WI38 (cell line): ENCODE data around the gene UQCRC1.
"Not testable (repeated sequence)": the region's sequence is repeated elsewhere in the genome, so short reads cannot be mapped to it uniquely, and the experiment has no call there.

ENCODE experiments used
- H3K4me3 ChIP-seq: 2 replicates; pipeline ENCODE4 v1.5.1; 2011; ENCODE audit warnings: low read depth, mild to moderate bottlenecking, control low read depth, low read length
- CTCF ChIP-seq: IDR thresholded peaks from 2 replicates; pipeline ENCODE4 v1.5.1; 2012; ENCODE audit warnings: low read depth, mild to moderate bottlenecking, control low read depth, low read length

The UQCRC1 gene

GRCh38 chr3:48552111-48552951, 57.1 kb downstream of the UQCRC1 start:
- TF ChIP-seq CTCF = no peak
- H3K4me3 ChIP-seq = no peak overlapping the region

- H3K4me3 ChIP-seq = not testable (repeated sequence)
Observed at GRCh38 chr3:48551651-48552050, 57.8 kb downstream of the UQCRC1 start.
